Activated CD8-positive, alpha-beta memory T cell treated with anti-CD3 and anti-CD28 coated beads for 36 hours (primary cell): ENCODE measurements around the gene MESP2. TPM values are rescaled to one million over a fixed set of nuclear protein-coding genes. Genes with fewer than 3 reads are reported as not detected.

Experiments
- CTCF ChIA-PET: fragments of 350-600 bp; sonication (Branson Sonifier 250); formaldehyde crosslinking; loops from one replicate; lab custom pipeline; 2021; ENCODE audit warnings: antibody characterized with exemption; lab: Charles Lee
- POLR2A ChIA-PET: fragments of 350-600 bp; sonication (Branson Sonifier 250); formaldehyde crosslinking; loops from one replicate; lab custom pipeline; 2021; ENCODE audit warnings: antibody characterized with exemption; lab: Charles Lee
- total RNA-seq, 2 experiments: library from RNA; stranded (reverse); gene quantifications; one replicate each; pipeline ENCODE4 v1.2.3, GENCODE V29; 2021

MESP2 gene
- total RNA-seq, 2 experiments from 2014 or later: not detected

DNA sequence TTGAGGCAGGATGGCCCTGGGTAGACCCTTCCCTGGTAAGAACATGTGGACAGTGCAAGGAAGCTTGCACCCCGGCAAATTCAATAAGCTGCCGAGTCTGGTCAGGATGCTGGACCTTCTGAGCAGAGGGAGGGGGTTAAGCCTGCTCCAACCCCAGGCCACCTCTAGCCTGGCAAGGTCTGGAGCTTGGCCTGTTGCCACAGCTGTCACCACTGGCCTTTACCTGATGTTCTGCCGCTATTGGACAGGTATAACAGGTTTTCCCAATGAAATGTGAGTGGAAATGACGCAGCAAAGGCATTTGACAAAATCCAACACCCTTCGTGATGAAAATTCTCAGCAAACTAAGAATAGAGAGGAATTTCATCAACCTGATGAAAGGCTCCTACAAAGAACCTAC is 24.4 kb upstream of the MESP2 start:
- CTCF ChIA-PET: interaction anchor here (1.7 kb wide), 1 partner anchor 9 kb away, joined by 7 read pairs; no protein-coding TSS in a partner anchor
- POLR2A ChIA-PET: no interaction called here

DNA sequence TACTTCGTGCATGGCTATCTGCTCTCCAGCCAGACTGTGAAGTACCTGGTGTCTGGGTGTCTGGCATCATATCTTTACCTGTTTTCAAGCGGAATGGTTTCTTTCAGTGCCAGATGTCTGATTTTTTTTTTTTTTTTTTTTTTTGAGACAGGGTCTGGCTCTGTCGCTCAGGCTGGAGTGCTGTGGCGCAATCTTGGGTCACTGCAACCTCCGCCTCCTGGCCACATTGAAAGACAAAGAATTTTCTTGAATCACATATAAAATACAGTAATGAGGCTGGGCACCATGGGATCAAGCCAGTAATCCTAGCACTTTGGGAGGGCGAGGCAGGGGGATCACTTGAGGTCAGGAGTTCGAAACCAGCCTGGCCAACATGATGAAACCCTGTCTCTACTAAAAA is 22.3 kb upstream of the MESP2 start:
- CTCF ChIA-PET: interaction anchor here (0.7 kb wide), 1 partner anchor 1290 kb away, joined by 5 read pairs; no protein-coding TSS in a partner anchor
- POLR2A ChIA-PET: no interaction called here

DNA sequence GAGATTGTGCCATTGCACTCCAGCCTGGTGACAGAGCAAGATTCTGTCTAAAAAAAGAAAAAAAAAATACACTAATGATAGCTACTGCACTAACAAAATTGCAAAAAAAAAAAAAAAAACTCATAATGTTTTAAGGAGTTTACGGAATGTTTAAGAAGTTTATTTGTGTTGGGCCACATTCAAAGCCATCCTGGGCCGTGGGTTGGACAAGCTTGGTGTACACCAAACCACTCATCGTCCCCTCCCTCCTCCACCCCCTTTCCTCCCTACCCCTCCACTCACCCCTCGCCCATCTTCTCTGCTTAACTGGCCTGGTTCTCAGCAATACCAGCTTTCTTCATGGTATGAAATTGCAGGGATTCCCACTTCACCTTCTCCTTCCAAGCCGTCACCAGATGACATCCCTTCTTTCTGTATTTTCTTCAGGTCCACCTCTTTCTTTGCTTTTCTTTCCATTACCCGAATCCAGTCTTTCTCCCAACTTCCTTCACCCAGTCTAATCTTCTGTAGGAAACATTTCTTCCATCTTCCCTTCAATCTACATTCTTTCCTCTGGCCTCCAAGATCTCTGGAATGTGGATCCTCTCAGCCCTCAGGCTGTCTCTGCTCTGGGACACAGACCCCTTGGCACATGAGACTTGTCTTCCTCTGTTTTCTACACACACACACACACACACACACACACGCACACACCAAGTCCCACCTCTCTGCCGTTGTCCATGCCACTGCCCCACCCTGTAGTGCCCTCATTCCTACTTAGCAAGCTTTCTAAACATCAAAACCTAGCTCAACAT is 21.6 kb upstream of the MESP2 start:
- POLR2A ChIA-PET: no interaction called here
- CTCF ChIA-PET: interaction anchor here (0.7 kb wide), 1 partner anchor 1291 kb away, joined by 5 read pairs; no protein-coding TSS in a partner anchor

DNA sequence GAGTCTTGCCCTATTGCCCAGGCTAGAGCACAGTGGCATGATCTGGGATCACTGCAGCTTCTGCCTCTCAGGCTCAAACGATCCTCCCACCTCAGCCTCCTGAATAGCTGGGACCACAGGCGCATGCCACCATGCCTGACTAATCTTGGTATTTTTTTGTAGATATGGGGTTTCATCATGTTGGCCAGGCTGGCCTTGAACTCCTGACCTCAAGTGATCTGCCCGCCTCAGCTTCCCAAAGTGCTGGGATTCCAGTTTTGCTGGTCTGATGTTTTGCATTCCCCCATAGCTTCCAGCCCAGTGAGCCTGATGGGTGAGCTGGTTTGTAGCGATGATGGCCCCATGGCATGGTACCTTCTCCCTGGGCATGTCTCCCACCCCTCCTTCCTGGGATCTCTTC is 20.4 kb upstream of the MESP2 start:
- ChIA-PET POLR2A (no interaction called here), CTCF (no interaction called here)

DNA sequence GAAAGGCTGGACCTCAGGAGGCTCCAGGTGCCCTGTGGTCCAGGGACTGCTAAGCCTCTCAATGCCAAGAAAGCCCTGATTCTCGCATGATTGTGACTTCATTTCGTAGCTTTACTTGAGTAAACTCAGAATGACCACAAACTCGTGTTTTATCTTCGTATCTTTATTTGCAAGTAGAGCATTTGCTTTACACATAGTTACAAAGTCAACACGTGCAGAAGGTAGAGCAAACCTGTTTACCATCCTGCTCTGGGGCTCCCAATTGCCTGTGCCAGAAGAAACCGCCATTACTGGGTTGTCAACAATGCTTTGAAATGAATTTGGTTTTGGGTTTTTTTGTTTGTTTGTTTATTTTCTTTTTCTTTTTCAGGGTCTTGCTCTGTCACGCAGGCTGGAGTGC is 19.2 kb upstream of the MESP2 start:
- POLR2A ChIA-PET: interaction anchor here (0.7 kb wide), 1 partner anchor 118 kb away, joined by 6 read pairs; no protein-coding TSS in a partner anchor
- CTCF ChIA-PET: interaction anchor here (2.3 kb wide), 1 partner anchor 117 kb away, joined by 7 read pairs; no protein-coding TSS in a partner anchor

DNA sequence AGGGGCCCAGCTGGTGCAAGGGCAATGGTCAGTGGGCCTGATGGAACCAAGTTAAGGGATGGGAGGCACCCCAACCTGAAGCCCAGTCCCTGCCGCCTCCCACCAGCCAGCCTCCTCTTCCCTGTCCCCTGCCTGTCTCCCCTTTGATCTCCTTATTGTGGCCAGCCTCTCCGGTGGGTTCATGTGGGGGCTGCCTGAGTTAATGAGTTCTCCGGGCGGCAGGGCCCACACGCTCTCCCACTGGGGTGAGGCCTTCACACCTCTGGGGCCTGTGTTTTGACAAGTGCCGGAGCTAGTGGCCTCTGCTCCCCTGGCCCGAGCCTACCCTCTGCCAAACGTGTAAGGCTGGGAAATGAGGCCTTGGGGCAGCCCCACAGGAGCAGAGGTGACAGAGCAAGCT is 17.8 kb upstream of the MESP2 start:
- POLR2A ChIA-PET: no interaction called here
- CTCF ChIA-PET: interaction anchor here (2.3 kb wide), 1 partner anchor 116 kb away, joined by 7 read pairs; no protein-coding TSS in a partner anchor

DNA sequence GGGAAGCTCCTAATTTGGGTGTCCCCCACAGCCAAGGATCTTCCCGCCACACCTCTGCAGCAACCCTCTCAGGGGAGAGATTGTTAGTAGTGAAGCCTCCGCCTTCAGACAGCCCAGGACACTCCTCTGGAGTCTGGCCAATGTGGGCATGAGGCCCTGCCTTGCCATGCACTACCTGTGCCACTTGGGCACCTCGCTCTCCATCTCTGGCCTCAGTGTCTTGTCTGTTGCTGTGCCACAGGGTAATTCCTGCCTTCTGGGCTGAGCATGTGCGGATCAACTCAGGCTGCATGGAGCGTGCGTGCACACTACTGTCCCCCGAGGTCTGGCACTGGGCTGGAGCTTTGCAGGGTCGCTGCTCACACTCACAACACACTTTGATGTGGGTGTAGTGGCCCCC is 17.2 kb upstream of the MESP2 start:
- ChIA-PET POLR2A (no interaction called here), CTCF (interaction anchor here (0.5 to 4.1 kb wide), 3 partner anchors 85 to 139 kb away, joined by 3 to 19 read pairs (median 6); no protein-coding TSS in a partner anchor)

DNA sequence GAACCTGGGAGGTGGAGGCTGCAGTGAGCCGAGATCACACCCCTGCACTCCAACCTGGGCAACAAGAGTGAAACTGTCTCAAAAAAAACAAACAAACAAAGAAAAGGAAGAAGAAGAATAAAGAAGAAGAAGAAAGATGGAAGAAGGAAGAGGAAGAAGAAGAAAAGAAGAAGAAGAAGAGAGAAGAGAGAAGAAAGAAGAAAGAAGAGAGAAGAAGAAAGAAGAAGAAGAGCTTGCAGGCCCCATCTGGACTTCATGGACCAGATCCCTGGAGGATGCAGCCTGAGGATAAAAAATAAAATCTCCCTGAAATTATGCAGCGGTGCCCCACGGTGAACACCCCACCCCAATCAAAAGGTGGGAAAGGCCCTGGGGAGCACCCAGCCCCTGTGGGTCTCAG is 16.3 kb upstream of the MESP2 start:
- POLR2A ChIA-PET: interaction anchor here (0.6 kb wide), 1 partner anchor 22 kb away, joined by 7 read pairs; no protein-coding TSS in a partner anchor

DNA sequence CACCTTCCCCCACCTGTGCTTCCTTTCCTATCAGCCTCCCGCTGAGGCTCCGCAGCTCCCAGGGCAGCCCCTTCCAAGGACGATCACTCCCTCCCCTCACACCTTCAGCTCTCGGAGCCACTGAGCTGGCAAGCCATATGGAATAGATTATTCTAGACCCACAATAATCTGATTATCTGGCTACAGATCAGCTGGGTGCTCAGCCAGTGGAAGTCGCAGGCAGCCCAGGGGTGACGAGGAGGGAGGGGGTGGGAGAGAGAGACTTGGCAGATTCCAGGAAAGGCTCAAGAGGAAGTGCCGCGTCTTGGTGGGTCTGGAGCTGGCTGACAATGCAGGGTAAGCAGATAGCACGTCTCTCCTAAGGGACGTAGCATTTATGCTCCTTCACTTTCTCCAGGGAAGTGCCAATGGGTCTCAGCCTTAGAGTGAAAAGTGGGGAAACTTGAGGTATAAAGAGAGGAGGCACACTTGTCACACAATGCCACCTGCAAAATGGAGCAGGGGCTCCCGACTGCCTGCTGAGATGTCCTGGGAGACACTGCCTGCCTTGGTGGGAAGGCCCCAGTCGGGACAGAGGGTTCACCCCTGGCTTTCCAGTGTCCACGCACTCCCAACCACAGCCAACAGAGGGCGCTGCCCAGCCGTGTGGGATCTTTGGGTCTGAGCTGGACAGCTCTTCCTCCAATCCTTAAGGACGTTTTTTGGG is 15.7 kb upstream of the MESP2 start:
- ChIA-PET POLR2A (interaction anchor here (0.6 to 1.1 kb wide), 2 partner anchors 11 to 22 kb away, joined by 3 to 7 read pairs; no protein-coding TSS in a partner anchor), CTCF (interaction anchor here (0.6 to 4.1 kb wide), 11 partner anchors 9 to 342 kb away, joined by 3 to 19 read pairs (median 3); partner anchors contain the start of genes IDH2 and MESP1)

More for the DNA sequence above, 16.3 kb upstream of the MESP2 start:
- CTCF ChIA-PET: interaction anchor here (0.5 to 4.1 kb wide), 6 partner anchors 13 to 309 kb away, joined by 3 to 19 read pairs (median 4); no protein-coding TSS in a partner anchor

DNA sequence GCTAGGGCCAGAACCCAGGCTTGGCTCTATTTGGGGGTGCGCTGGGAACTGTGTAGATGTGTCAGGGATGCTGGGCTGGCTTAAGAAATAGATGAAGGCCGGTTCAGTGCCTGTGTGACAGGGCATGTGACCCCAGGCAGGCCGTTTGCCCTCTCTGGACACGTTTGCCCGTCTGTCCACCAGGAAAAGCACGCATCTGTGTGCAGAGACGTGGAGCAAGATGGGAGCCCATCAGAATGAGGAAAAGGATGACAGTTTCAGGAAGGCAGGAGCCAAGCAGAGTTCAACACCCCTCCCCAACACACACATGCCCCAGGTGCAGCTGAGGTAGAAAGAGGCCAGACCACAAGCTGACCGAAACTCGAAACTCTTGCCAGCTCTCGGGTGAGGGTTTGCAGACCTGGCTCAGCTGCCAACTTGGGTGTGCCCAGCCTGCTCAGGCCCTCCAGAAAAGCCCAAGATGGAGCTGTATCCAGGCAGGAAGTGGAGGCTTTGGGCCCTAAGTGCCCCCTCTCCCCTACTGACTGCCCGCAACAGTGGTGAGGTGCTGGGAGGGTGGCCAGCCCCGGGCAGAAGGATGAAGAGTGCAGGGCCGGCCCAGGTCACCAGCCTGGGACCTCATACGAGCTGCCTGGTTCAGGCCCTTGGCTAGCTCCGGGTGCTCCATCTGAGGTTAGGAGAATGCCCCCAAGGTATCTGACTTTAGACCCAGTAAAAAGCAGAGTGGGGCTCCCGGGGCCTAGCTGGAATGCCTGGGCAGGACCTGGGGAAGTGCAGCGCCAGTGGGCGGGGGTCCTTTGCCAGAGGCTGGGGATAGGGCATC is 14.9 kb upstream of the MESP2 start:
- CTCF ChIA-PET: interaction anchor here (0.6 to 4.1 kb wide), 11 partner anchors 9 to 341 kb away, joined by 3 to 19 read pairs (median 3); partner anchors contain the start of genes IDH2 and MESP1

DNA sequence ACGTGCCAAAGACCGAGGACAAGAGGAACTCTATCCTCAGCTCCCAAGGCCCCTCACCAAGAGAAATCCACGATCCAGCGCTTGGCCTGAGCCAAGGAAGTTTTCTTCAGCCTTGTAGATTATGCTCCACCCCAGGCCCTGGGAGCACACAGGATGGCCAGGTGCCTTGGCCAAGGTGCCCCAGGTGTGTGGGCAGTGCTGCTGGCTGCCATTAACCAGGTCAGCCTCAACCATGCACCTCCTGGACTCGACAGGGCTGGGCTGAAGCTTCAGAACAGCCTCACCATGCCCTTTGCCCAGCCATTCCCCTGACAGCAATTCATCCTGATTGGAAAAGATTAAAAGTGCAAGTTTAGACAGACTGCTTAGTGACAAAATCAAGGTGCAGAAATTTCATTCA is 14.2 kb upstream of the MESP2 start:
- ChIA-PET CTCF (interaction anchor here (0.9 to 4.1 kb wide), 7 partner anchors 10 to 341 kb away, joined by 3 to 19 read pairs (median 3); partner anchors contain the start of genes IDH2 and MESP1), POLR2A (no interaction called here)

More for the DNA sequence above, 14.9 kb upstream of the MESP2 start:
- POLR2A ChIA-PET: interaction anchor here (1.1 kb wide), 1 partner anchor 11 kb away, joined by 3 read pairs; no protein-coding TSS in a partner anchor

DNA sequence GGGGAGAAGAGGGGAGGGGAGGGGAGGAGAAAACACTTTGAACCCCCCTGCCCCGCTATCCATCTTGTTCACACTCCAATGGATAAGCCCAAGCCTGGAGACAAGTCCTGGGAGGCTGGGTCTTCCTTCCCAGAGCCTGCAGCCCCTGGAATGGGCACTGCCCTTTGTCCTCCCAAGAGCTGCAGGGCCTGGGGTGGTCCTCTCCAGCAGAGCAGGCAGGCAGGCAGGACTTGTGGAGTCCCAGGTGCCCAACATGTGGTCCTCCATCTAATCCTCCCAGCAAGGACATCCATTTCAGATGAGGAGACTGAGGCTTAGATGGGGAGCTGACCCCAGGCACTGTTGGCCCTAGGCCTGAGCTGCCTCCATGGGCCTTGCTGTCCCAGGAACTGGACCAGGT is 10.4 kb upstream of the MESP2 start:
- POLR2A ChIA-PET: no interaction called here
- CTCF ChIA-PET: interaction anchor here (0.6 to 0.7 kb wide), 2 partner anchors 116 to 156 kb away, joined by 3 to 4 read pairs; no protein-coding TSS in a partner anchor

DNA sequence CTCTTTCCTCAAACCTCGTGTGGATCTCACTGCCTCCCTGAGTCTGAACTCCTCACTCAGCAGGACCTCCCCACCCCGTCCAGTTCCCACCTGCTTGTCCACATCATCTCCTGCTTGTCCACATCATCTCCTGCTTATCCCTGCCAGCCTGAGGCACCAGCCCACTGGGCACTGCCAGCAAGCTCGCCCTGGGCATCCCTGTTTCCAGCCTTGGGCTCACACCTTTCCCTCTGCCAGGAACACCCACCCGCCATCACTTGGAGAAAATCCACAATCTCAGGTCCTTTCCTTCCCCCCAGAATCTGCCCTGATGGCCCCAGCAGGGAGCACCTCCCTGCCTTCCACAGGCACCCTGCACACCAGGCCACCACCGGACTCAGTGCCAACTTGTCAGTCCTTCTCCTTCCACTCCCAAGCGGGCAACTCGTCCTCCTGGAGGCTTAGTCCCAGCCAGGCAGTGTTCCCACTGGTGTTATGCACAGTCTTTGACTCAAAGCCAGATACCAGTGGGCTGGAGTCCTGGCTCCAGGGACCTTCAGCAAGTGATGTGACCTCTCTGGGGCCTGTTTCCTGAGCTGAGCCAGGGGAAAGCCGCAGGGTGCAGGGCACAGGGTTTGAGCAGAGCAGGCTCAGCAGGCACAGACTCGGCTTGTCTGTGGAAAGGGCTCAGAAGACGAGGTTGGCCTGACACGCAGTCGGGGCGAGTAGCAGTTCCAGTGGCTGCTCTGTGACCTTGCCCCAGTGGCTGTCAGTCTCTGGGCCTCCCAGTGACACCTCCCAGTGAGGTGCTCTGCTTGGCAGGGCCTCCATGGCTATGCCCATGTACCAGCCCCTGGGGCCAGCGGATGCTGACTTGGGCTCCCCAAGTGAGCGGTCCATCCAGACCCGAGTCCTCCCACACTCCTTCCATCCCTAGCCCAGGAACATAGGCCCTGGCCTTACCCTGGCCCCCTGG is 9.5 kb upstream of the MESP2 start:
- POLR2A ChIA-PET: no interaction called here
- CTCF ChIA-PET: interaction anchor here (0.6 to 0.7 kb wide), 2 partner anchors 117 to 155 kb away, joined by 3 to 4 read pairs; no protein-coding TSS in a partner anchor

DNA sequence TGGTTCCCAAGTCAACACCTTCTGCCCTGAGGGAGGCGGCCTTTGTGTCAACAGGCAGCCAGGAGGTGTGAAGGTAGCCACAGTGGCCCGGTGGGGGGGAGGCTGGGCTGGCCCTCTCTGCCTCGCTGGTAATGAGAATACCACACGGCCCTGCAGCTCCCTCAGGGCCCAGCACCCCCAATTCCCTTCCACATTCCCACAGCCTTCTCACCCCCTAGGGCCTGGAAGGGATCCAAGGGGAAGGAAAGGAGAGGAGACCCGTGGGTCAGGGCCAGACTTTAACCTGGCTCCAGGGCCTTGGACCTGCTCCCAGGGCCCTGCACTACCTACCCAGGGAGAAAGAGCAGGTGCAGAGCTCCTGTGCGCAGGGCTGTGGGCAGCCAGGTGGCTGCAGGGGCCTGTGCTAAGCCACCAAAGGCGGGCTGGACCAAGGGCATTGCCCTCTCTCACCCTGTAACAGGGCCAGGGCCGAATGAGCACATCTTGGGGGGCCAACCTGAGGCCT is 8.7 kb upstream of the MESP2 start:
- POLR2A ChIA-PET: no interaction called here
- CTCF ChIA-PET: interaction anchor here (0.5 kb wide), 1 partner anchor 29 kb away, joined by 3 read pairs; no protein-coding TSS in a partner anchor

DNA sequence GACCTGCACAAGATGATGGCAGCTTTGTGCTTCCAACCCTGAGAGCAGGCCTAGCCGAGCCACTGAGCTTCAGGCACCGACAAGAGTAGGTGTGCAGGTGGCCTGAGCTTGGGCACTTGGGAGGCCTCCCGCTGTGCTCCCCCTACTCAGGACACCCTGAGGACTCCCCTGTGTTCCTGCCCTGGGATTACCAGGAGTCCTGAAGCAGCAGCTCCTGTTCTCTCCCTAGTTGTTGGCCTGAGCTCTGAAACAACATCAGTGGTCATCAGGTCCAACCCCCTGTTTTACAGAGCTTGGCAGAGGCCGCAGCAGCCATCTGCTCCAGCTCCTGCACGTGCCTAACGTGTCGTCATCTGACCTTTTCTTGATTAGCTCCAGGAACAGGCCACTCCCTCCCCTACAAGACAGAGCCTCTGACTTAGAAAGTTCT is 8.0 kb upstream of the MESP2 start:
- POLR2A ChIA-PET: no interaction called here
- CTCF ChIA-PET: interaction anchor here (0.5 to 1.0 kb wide), 3 partner anchors 15 to 320 kb away, joined by 3 to 4 read pairs (median 4); no protein-coding TSS in a partner anchor

DNA sequence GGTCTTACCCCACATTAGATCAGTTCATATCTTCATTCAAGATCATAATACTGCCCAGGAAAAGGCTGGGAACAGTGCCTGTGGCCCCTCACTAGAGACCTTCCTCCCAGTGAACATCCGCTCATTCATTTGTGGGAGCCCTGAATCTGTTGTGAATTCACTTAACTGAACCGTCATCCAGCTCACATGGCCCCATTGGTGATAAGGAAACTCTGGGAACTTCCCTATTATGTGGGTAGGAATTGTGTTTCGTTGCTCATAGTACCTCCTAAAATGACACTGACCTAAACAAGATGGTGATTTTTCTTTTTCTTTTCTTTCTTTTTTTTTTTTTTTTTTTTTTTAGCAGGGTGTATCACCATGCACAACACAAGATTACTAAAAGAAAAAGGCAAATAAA is 6.8 kb upstream of the MESP2 start:
- CTCF ChIA-PET: interaction anchor here (0.6 kb wide), 1 partner anchor 1170 kb away, joined by 5 read pairs; no protein-coding TSS in a partner anchor

DNA sequence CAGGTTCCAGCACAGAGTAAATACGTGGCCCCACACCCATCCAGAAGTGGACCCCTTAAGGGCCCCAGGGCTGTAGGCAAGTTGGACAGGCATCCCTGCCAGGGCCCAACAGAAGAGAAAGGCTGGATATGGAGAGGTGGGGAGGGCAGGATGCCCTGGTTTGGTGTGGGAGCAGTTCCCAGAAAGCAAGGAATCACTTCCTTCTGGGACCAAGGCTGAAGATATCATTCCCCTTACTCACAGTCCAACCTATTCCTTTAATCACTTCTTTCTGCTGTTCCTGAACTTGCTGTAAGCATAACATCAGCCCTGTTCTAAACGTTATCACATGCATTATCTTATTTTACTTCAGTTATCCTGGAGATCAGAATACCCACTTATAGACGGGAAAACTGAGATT is 6.1 kb upstream of the MESP2 start:
- ChIA-PET CTCF (no interaction called here), POLR2A (no interaction called here)

More for the DNA sequence above, 6.8 kb upstream of the MESP2 start:
- POLR2A ChIA-PET: no interaction called here
